ENCODE results near the gene PTPN14.

- TF ChIP-seq CTCF (IDR thresholded peaks at IDR 0.05; ENCODE audit: low read length) = no peak
- TF ChIP-seq EZH2 (optimal IDR thresholded peaks at IDR 0.05; ENCODE audit: low read depth, low read length) = no peak
Measured at GRCh38 chr1:214472364-214472763, 79.0 kb downstream of the PTPN14 start.
